GM04504 (cell line): ENCODE measurements around the gene AMD1.
"Not testable (repeated sequence)": the region's sequence is repeated elsewhere in the genome, so short reads cannot be mapped to it uniquely, and the experiment has no call there.

Experiments
- DNase-seq: peaks from one replicate; pipeline ENCODE4 v3.0.0-alpha.2; 2012; ENCODE audit warnings: low read depth

Gene AMD1

GRCh38 chr6:110877569-110877968, 3.0 kb downstream of the AMD1 start:
- DNase-seq, result no peak

- DNase-seq, result no peak
Measured at GRCh38 chr6:110878751-110879522, 4.4 kb downstream of the AMD1 start.

GRCh38 chr6:110880651-110881050, 6.1 kb downstream of the AMD1 start:
- no peak for DNase-seq

- no peak for DNase-seq
Measured at GRCh38 chr6:110881546-110882273, 7.1 kb downstream of the AMD1 start.

DNA sequence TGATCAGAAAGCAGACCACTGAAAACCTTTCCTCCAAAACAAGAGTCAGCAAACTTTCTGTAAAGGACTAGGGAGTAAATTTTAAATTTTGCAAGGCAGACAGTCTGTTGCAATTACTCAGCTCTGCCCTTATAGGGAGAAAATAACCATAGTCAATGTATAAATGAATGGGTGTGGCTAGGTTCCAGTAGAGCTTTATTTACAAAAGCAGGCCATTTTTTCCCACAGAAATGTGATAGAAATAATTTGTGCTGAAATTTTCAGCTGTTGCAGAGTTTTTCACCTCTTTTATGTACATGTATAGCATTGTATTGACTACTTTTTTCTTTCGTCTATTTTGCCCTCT, 7.7 kb downstream of the AMD1 start:
- no peak for DNase-seq

- DNase-seq, result no peak
Measured at GRCh38 chr6:110882824-110883554, 8.4 kb downstream of the AMD1 start.

DNA sequence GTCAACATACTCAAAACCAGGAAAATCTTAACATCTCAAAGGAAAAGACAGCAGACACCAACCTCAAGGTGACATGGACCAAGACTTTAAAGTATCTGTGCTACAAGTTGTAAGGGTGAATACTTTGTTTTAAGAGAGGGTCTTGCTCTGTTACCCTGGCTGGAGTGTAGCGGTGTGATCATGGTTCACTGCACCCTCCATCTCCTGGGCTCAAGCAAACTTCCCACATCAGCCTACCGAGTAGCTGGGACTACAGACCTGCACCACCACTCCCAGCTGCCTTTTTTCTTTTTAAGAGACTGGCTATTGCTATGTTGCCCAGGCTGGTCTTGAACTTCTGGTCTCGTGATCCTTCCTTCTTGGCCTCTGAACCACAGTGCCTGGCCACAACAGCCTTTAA, 9.7 kb downstream of the AMD1 start:
- no peak for DNase-seq

- no peak for DNase-seq
Measured at GRCh38 chr6:110885526-110885925, 10.9 kb downstream of the AMD1 start.

DNA sequence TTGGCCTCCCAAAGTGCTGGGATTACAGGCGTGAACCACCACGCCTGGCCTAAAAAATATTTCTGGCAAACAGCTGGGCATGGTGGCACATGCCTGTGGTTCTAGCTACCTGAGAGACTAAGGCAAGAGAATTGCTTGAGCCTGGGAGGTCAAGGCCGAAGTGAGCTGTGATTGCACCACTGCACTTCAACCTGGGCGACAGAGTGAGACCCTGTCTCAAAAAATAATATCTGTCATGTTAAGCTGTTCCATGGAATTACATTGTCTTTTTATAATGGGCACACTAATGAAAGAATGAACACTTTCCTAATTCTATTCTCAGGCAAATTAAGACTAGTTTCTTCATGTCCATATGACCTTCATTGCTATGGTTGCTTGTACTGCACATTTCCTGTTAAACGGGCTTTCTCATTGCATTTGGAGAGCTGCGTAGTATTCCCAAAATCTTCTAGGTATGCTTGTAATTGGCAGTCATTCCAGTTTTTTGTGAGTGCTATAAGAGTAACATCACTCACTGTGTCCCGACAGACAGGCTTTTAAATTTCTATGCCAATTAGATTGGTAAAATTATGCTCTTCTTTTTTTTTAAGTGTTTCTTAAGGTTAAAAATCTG, 12.1 kb downstream of the AMD1 start:
- no peak for DNase-seq

- DNase-seq, result no peak
Measured at GRCh38 chr6:110890288-110890687, 15.7 kb downstream of the AMD1 start.

DNA sequence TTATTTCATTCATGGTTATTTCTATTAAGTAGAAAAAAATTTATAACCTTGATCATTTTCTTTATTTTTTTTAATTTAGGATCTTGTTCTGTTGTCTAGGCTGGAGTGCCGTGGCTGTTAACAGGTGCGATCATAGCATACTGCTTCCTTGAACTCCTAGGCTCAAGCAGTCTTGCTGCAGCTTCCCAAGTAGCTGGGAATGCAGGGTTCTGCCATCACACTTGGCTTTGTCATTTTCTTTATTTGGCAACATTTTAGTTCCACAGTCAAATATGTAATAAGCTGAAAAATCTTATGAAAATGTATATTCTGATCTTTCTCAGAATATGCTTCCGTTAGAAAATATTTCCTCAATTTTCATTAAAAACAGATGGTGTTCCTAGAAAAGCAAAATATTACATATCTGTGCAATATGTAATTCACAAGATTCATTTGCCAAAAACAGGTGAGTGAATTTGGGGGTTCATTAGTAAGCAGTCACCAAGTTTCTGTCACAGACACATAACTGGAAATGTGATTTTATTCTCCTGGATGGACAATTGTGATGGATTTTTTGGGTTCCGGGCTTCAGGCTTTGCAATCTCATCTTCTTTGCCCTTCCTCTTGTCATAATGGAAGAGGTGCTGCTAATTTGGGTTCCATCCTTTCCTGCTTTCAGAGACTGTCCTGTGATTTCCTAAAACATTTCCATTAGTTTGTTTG, 21.5 kb downstream of the AMD1 start:
- DNase-seq, result no peak

DNA sequence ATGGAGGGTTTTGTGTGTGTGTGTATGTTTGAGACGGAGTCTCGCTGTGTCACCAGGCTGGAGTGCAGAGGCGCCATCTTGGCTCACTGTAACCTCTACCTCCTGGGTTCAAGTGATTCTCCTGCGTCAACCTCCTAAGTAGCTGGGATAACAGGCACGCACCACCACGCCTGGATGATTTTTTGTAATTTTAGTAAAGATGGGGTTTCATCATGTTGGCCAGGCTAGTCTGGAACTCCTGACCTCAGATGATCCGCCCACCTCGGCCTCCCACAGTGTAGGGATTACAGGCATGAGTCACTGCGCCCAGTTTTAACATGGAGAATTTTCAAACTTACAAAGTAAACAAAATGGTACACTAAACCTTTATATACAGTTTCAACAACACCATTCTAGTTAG, 22.8 kb downstream of the AMD1 start:
- no peak for DNase-seq

DNA sequence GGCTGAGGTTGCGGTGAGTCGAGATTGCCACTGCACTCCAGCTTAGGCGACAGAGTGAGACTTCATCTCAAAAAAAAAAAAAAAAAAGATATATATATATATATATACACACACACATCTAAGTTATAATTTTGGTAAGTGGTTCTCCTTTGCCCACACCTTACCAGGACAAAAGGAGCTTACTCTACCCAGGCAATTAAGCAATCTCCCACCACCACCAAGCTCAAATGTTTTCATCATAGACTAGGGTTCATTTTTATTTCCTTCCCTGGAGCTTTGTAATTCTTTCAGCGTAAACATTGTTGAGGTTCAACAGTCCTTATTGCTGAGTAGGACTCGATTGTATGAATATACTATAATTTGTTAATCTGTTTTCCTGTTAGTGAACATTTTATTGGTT, 23.5 kb downstream of the AMD1 start:
- DNase-seq, result no peak

GRCh38 chr6:110900028-110900598, 25.5 kb downstream of the AMD1 start:
- DNase-seq, result no peak

DNA sequence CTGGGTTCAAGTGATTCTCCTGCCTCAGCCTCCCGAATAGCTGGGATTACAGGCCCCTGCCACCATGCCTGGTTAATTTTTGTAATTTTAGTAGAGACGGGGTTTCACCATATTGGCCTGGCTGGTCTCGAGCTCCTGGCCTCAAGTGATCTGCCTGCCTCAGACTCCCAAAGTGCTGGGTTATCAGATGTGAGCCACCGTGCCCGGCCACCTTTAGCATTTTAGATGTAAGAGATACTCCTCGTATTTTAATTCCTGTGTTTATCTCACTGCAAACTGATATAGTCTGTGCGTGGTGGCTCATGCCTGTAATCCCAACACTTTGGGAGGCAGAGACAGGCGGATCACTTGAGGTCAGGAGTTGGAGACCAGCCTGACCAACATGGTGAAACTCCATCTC, 27.0 kb downstream of the AMD1 start:
- not testable (repeated sequence) for DNase-seq

- DNase-seq, result no peak
Measured at GRCh38 chr6:110902091-110902490, 27.5 kb downstream of the AMD1 start.

DNA sequence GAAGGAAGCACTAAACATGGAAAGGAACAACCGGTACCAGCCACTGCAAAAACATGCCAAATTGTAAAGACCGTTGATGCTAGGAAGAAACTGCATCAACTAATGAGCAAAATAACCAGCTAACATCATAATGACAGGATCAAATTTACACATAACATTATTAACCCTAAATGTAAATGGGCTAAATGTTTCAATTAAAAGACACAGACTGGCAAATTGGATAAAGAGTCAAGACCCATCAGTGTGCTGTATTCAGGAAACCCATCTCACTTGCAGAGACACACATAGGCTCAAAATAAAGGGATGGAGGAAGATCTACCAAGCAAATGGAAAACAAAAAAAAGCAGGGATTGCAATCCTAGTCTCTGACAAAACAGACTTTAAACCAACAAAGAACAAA, 31.7 kb downstream of the AMD1 start:
- DNase-seq, result not testable (repeated sequence)

- no peak for DNase-seq
Measured at GRCh38 chr6:110930781-110931180, 56.2 kb downstream of the AMD1 start.

DNA sequence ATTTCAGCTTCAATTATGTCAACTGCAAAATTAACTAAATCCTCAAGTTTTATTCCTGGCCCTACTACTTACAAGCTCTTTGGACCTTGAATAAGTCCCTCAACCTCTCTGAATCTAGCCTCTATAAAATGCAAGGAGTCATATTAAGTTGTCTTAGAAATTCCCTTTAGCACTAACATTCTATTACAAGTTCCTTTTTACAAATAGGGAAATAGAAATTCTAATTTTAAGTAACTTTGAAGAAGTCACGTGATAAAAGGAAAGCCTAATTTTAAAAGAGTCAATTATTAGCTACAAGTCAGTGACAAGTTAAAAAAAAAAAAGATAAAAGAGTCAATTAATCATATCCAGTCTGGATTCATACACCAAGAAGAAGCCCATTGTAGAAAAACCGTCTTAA, 59.3 kb downstream of the AMD1 start:
- no peak for DNase-seq

GRCh38 chr6:110934381-110934898, 59.9 kb downstream of the AMD1 start:
- no peak for DNase-seq

DNA sequence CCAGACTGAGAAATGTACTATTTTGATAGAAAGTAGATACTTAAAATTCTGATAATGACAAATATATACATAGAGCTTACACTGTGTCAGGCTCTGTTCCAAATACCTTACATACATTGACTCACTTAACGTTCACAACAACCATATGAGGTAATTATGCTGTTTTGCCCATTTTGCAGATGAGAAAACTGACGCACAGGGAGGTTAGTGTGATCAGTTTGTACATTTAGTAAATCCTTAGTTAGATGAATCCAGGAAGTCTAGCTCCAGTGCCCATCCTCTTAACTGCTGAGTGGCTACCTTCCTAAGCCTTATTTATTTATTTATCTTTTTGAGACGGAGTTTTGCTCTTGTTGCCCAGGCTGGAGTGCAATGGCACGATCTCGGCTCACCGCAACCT, 60.6 kb downstream of the AMD1 start:
- no peak for DNase-seq
